ENCODE results near the gene SBSN.

GRCh38 chr19:35549879-35550523, 21.9 kb upstream of the SBSN start:
- TF ChIP-seq CTCF (IDR thresholded peaks at IDR 0.05), result no peak
- no peak for TF ChIP-seq POLR2A (IDR thresholded peaks at IDR 0.05)

All from lower leg skin (tissue), 3 donors.